GM06990 (cell line): Measurements from ENCODE around the gene CCDC14.
"Not testable (repeated sequence)": the region's sequence is repeated elsewhere in the genome, so short reads cannot be mapped to it uniquely, and the experiment has no call there.

Source experiments
- DNase-seq: peaks from one replicate; pipeline ENCODE4 v3.0.0-alpha.2; 2011; ENCODE audit not compliant: insufficient read length; ENCODE audit errors: extremely low read depth
- H3K27me3 ChIP-seq: replicated peaks from 2 replicates; pipeline ENCODE4 v1.6.0; 2011; ENCODE audit warnings: low read length; ENCODE audit not compliant: control insufficient read depth, insufficient read depth
- H3K36me3 ChIP-seq: 2 replicates; pipeline ENCODE4 v1.5.1; 2011; ENCODE audit warnings: low read length; ENCODE audit not compliant: control insufficient read depth, insufficient read depth
- H3K4me3 ChIP-seq: replicated peaks from 2 replicates; pipeline ENCODE4 v1.5.1; 2011; ENCODE audit warnings: low read depth, mild to moderate bottlenecking, control low read depth, low read length
- CTCF ChIP-seq: IDR thresholded peaks from 2 replicates; pipeline ENCODE4 v1.5.1; 2011; ENCODE audit warnings: low read length, control low read depth, mild to moderate bottlenecking, inconsistent platforms; ENCODE audit not compliant: insufficient read depth, poor library complexity, severe bottlenecking

The CCDC14 gene

GRCh38 chr3:123975030-123975429 is 14.0 kb upstream of the CCDC14 start:
- not testable (repeated sequence) for H3K36me3 ChIP-seq, H3K27me3 ChIP-seq

GRCh38 chr3:123971406-123971805 is 10.4 kb upstream of the CCDC14 start:
- TF ChIP-seq CTCF = no peak
- H3K27me3 ChIP-seq = no peaks in the 10 kb centered on the region
- no peaks in the 10 kb centered on the region for H3K36me3 ChIP-seq
- DNase-seq = no peak
- H3K4me3 ChIP-seq = no peak overlapping the region

More at GRCh38 chr3:123975030-123975429, 14.0 kb upstream of the CCDC14 start:
- H3K4me3 ChIP-seq, DNase-seq: not testable (repeated sequence)

- H3K4me3 ChIP-seq, DNase-seq, H3K36me3 ChIP-seq, H3K27me3 ChIP-seq: not testable (repeated sequence)
Measured at GRCh38 chr3:123967260-123967659, 6.2 kb upstream of the CCDC14 start.

DNA sequence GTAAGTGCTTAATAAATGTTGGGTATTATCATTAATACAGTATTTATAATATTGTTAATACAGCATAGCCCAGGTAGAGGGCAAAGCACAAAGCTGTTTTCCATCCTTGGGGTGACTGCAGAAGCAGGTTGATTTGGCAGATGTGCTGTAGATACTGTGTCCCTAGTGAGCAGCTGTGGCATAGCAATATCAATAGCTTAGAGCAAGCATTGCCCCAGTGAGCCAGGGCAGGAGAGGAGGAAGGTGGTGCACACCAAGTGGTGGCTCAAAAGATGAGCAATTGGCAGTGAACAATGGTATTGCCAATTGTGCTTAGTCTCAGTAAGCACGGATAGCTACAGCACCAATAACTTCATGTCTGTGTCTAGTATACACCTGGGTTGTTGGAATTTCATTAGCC is 5.8 kb upstream of the CCDC14 start:
- not testable (repeated sequence) for H3K36me3 ChIP-seq, H3K27me3 ChIP-seq, DNase-seq, H3K4me3 ChIP-seq

GRCh38 chr3:123964793-123965192 is 3.8 kb upstream of the CCDC14 start:
- not testable (repeated sequence) for DNase-seq, H3K4me3 ChIP-seq, H3K36me3 ChIP-seq, H3K27me3 ChIP-seq

DNA sequence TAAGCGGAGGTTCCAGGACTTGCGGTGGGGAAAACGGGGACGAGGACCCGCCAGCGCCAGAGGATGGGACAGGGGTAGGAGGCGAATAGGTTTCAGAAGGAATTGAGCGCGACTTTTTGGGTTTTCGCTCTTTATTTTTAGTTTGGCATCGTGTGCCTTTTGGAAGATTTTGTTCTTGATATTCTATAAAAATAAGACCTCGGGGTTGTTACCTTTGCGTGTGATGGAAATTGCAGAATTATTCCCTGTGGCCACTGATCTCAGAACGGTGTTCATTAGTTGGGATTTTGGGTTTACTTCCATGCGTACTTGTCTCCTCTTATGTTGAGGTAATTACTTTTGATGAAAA is 453 bp upstream of the CCDC14 start:
- DNase-seq = no peak
- TF ChIP-seq CTCF = no peak
- no peaks in the 10 kb centered on the region for H3K27me3 ChIP-seq
- H3K36me3 ChIP-seq = no peaks in the 10 kb centered on the region
- peak overlapping the region; percentile 87 for H3K4me3 ChIP-seq

GRCh38 chr3:123953735-123954134 is 7.3 kb downstream of the CCDC14 start:
- no peak for TF ChIP-seq CTCF
- no peak for DNase-seq
- H3K36me3 ChIP-seq = peaks cover 4% of the 10 kb centered on the region

DNA sequence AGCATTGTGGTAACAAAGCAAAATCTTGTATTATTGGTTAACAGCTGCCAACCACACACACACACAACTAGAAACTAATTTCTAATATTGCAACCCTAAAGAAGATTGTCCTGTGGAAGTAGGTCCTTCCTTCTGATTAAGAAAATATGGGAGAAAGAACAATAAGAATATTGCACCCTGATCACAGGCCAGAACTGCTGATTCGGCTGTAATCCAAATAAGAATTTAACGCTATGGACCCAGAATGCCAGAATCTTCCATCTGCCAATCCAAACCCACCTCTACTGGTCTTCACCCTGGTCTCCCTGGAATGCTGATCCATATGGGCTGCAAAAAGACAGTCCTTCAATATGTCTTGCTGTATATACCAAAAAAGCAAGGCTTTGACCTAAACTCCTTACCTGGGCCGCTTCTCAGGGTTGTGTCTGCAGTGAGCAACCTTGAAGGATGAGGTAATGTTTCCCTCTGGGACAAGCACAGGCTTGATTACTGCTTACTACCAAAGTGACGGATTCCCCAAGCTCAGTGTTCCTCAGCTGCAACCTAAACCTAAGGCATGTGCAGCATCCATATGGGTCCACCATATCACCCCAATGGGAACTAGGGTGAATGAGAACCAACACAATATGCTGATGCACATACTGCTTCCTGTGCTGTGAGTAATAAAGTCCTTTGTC is 8.0 kb downstream of the CCDC14 start:
- no peak overlapping the region for H3K4me3 ChIP-seq

More at GRCh38 chr3:123953735-123954134, 7.3 kb downstream of the CCDC14 start:
- H3K4me3 ChIP-seq = no peak overlapping the region
- no peaks in the 10 kb centered on the region for H3K27me3 ChIP-seq

More for the DNA sequence above, 8.0 kb downstream of the CCDC14 start:
- no peak for DNase-seq
- Histone ChIP-seq H3K27me3 (no peaks in the 10 kb centered on the region), H3K36me3 (peaks cover 4% of the 10 kb centered on the region)
- no peak for TF ChIP-seq CTCF
